LNCAP (cell line): Measurements from ENCODE around the gene DNAJC18.

Experiments
- CTCF ChIP-seq: fragments of 450-650 bp; IDR thresholded peaks from 2 replicates; pipeline ENCODE4 v1.5.1; 2017; ENCODE audit warnings: mild to moderate bottlenecking

DNAJC18 gene

GRCh38 chr5:139415221-139415861 lies 24.0 kb downstream of the DNAJC18 start:
- no peak for TF ChIP-seq CTCF

GRCh38 chr5:139414581-139415130 lies 24.7 kb downstream of the DNAJC18 start:
- no peak for TF ChIP-seq CTCF

GRCh38 chr5:139413963-139414362 lies 25.4 kb downstream of the DNAJC18 start:
- no peak for TF ChIP-seq CTCF

GRCh38 chr5:139413153-139413552 lies 26.2 kb downstream of the DNAJC18 start:
- TF ChIP-seq CTCF, result no peak

GRCh38 chr5:139410993-139411828 lies 28.1 kb downstream of the DNAJC18 start:
- TF ChIP-seq CTCF, result no peak

GRCh38 chr5:139410121-139410992 lies 29.0 kb downstream of the DNAJC18 start:
- no peak for TF ChIP-seq CTCF

- TF ChIP-seq CTCF, result no peak
Observed at GRCh38 chr5:139408191-139408590, 31.1 kb downstream of the DNAJC18 start.
